GM19099 (cell line): ENCODE data around the gene CD79A.

Experiments
- POLR2A ChIP-seq: IDR thresholded peaks from 3 replicates; pipeline ENCODE4 v1.6.1; 2011; ENCODE audit warnings: low read depth; ENCODE audit not compliant: insufficient read length; ENCODE audit errors: extremely low read depth

The CD79A gene

GRCh38 chr19:41918095-41918494 is 41.0 kb downstream of the CD79A start:
- no peak for TF ChIP-seq POLR2A

- no peak for TF ChIP-seq POLR2A
These were observed 41.7 kb downstream of the CD79A start for GRCh38 chr19:41918653-41919244.

GRCh38 chr19:41919948-41920712 is 43.1 kb downstream of the CD79A start:
- TF ChIP-seq POLR2A, result no peak

- TF ChIP-seq POLR2A, result no peak
These were observed 44.0 kb downstream of the CD79A start for GRCh38 chr19:41920882-41921576.

- TF ChIP-seq POLR2A, result no peak
These were observed 44.8 kb downstream of the CD79A start for GRCh38 chr19:41921577-41922576.

- no peak for TF ChIP-seq POLR2A
These were observed 45.5 kb downstream of the CD79A start for GRCh38 chr19:41922585-41922984.

- no peak for TF ChIP-seq POLR2A
These were observed 46.1 kb downstream of the CD79A start for GRCh38 chr19:41923045-41923788.

GRCh38 chr19:41924151-41925145 is 47.4 kb downstream of the CD79A start:
- TF ChIP-seq POLR2A, result no peak

GRCh38 chr19:41925208-41926003 is 48.3 kb downstream of the CD79A start:
- no peak for TF ChIP-seq POLR2A

GRCh38 chr19:41926028-41926762 is 49.1 kb downstream of the CD79A start:
- no peak for TF ChIP-seq POLR2A

GRCh38 chr19:41926763-41927496 is 49.9 kb downstream of the CD79A start:
- no peak for TF ChIP-seq POLR2A
